Measurements from ENCODE around the gene AFF2.

AFF2 gene

GRCh38 chrX:148513661-148514060 is 13.2 kb downstream of the AFF2 start:
- WGBS (ENCODE audit: insufficient coverage), result 50% methylated on average over 1 of the region's 3 CpGs
- CTCF ChIA-PET, result no interaction called here
- H3K36me3 ChIP-seq (ENCODE audit: control insufficient read depth in 4 of 4, insufficient read depth in 4 of 4, low read length in 3 of 4), result no peaks in the 10 kb centered on the region
- DNase-seq, result no peak
- no peaks in the 10 kb centered on the region for H3K27me3 ChIP-seq (replicated peaks in 2 of 5; ENCODE audit: control insufficient read depth in 4 of 5, insufficient read depth in 5 of 5, low read length in 4 of 5)
- H3K9me3 ChIP-seq (ENCODE audit: control extremely low read depth in 1 of 5, control insufficient read depth in 4 of 5, insufficient read depth in 2 of 5, low read depth in 1 of 5, low read length in 4 of 5), result no peaks in the 10 kb centered on the region
- H3K4me1 ChIP-seq (ENCODE audit: control extremely low read depth in 1 of 4, control insufficient read depth in 4 of 4, insufficient read depth in 4 of 4, low read length in 3 of 4), result no peaks in the 10 kb centered on the region
- H3K4me3 ChIP-seq (ENCODE audit: control insufficient read depth in 1 of 7, extremely low read depth in 1 of 7, insufficient read depth in 4 of 7, low read depth in 2 of 7, low read length in 6 of 7), result no peak overlapping the region
- POLR2A ChIA-PET, result no interaction called here
- no peak overlapping the region for H3K27ac ChIP-seq (ENCODE audit: insufficient read depth in 1 of 2, low read depth in 1 of 2, low read length in 2 of 2, poor library complexity in 1 of 2, severe bottlenecking in 2 of 2)

GRCh38 chrX:148517176-148517575 is 16.8 kb downstream of the AFF2 start:
- POLR2A ChIA-PET, result no interaction called here
- WGBS (ENCODE audit: insufficient coverage), result 0% methylated on average over 1 of the region's 2 CpGs

GRCh38 chrX:148522006-148522405 is 21.6 kb downstream of the AFF2 start:
- no peaks in the 10 kb centered on the region for H3K36me3 ChIP-seq (ENCODE audit: control insufficient read depth in 4 of 4, insufficient read depth in 4 of 4, low read length in 3 of 4)
- WGBS (ENCODE audit: insufficient coverage), result 69% methylated on average over 2 of the region's 5 CpGs
- DNase-seq, result no peak
- H3K27me3 ChIP-seq (replicated peaks in 2 of 5; ENCODE audit: control insufficient read depth in 4 of 5, insufficient read depth in 5 of 5, low read length in 4 of 5), result no peaks in the 10 kb centered on the region
- CTCF ChIA-PET, result interaction anchor here (0.6 kb wide), 1 partner anchor 380 kb away, joined by 3 read pairs; no protein-coding TSS in a partner anchor
- H3K27ac ChIP-seq (ENCODE audit: insufficient read depth in 1 of 2, low read depth in 1 of 2, low read length in 2 of 2, poor library complexity in 1 of 2, severe bottlenecking in 2 of 2), result no peak overlapping the region
- H3K4me1 ChIP-seq (ENCODE audit: control extremely low read depth in 1 of 4, control insufficient read depth in 4 of 4, insufficient read depth in 4 of 4, low read length in 3 of 4), result no peaks in the 10 kb centered on the region
- H3K9me3 ChIP-seq (ENCODE audit: control extremely low read depth in 1 of 5, control insufficient read depth in 4 of 5, insufficient read depth in 2 of 5, low read depth in 1 of 5, low read length in 4 of 5), result no peaks in the 10 kb centered on the region
- H3K4me3 ChIP-seq (ENCODE audit: control insufficient read depth in 1 of 7, extremely low read depth in 1 of 7, insufficient read depth in 4 of 7, low read depth in 2 of 7, low read length in 6 of 7), result no peak overlapping the region
- POLR2A ChIA-PET, result no interaction called here

More at GRCh38 chrX:148517176-148517575, 16.8 kb downstream of the AFF2 start:
- Histone ChIP-seq H3K9me3 (ENCODE audit: control extremely low read depth in 1 of 5, control insufficient read depth in 4 of 5, insufficient read depth in 2 of 5, low read depth in 1 of 5, low read length in 4 of 5) (no peaks in the 10 kb centered on the region), H3K4me3 (ENCODE audit: control insufficient read depth in 1 of 7, extremely low read depth in 1 of 7, insufficient read depth in 4 of 7, low read depth in 2 of 7, low read length in 6 of 7) (no peak overlapping the region), H3K27ac (ENCODE audit: insufficient read depth in 1 of 2, low read depth in 1 of 2, low read length in 2 of 2, poor library complexity in 1 of 2, severe bottlenecking in 2 of 2) (no peak overlapping the region), H3K36me3 (ENCODE audit: control insufficient read depth in 4 of 4, insufficient read depth in 4 of 4, low read length in 3 of 4) (no peaks in the 10 kb centered on the region), H3K4me1 (ENCODE audit: control extremely low read depth in 1 of 4, control insufficient read depth in 4 of 4, insufficient read depth in 4 of 4, low read length in 3 of 4) (no peaks in the 10 kb centered on the region), H3K27me3 (replicated peaks in 2 of 5; ENCODE audit: control insufficient read depth in 4 of 5, insufficient read depth in 5 of 5, low read length in 4 of 5) (no peaks in the 10 kb centered on the region)
- DNase-seq, result no peak
- CTCF ChIA-PET, result no interaction called here

- 73% methylated on average over 3 of the region's 6 CpGs for WGBS (ENCODE audit: insufficient coverage)
- H3K27me3 ChIP-seq (replicated peaks in 2 of 5; ENCODE audit: control insufficient read depth in 4 of 5, insufficient read depth in 5 of 5, low read length in 4 of 5), result no peaks in the 10 kb centered on the region
- H3K9me3 ChIP-seq (ENCODE audit: control extremely low read depth in 1 of 5, control insufficient read depth in 4 of 5, insufficient read depth in 2 of 5, low read depth in 1 of 5, low read length in 4 of 5), result no peaks in the 10 kb centered on the region
- ChIA-PET POLR2A (no interaction called here), CTCF (no interaction called here)
- DNase-seq, result no peak
- H3K4me1 ChIP-seq (ENCODE audit: control extremely low read depth in 1 of 4, control insufficient read depth in 4 of 4, insufficient read depth in 4 of 4, low read length in 3 of 4), result no peaks in the 10 kb centered on the region
- H3K4me3 ChIP-seq (ENCODE audit: control insufficient read depth in 1 of 7, extremely low read depth in 1 of 7, insufficient read depth in 4 of 7, low read depth in 2 of 7, low read length in 6 of 7), result no peak overlapping the region
- no peaks in the 10 kb centered on the region for H3K36me3 ChIP-seq (ENCODE audit: control insufficient read depth in 4 of 4, insufficient read depth in 4 of 4, low read length in 3 of 4)
- no peak overlapping the region for H3K27ac ChIP-seq (ENCODE audit: insufficient read depth in 1 of 2, low read depth in 1 of 2, low read length in 2 of 2, poor library complexity in 1 of 2, severe bottlenecking in 2 of 2)
Observed at GRCh38 chrX:148523303-148524080, 23.1 kb downstream of the AFF2 start.

- no peaks in the 10 kb centered on the region for H3K27me3 ChIP-seq (replicated peaks in 2 of 5; ENCODE audit: control insufficient read depth in 4 of 5, insufficient read depth in 5 of 5, low read length in 4 of 5)
- H3K9me3 ChIP-seq (ENCODE audit: control extremely low read depth in 1 of 5, control insufficient read depth in 4 of 5, insufficient read depth in 2 of 5, low read depth in 1 of 5, low read length in 4 of 5), result no peaks in the 10 kb centered on the region
- no peaks in the 10 kb centered on the region for H3K36me3 ChIP-seq (ENCODE audit: control insufficient read depth in 4 of 4, insufficient read depth in 4 of 4, low read length in 3 of 4)
- ChIA-PET CTCF (interaction anchor here (0.8 to 1.4 kb wide), 3 partner anchors 417 to 946 kb away, joined by 3 read pairs; no protein-coding TSS in a partner anchor), POLR2A (no interaction called here)
- no peaks in the 10 kb centered on the region for H3K4me1 ChIP-seq (ENCODE audit: control extremely low read depth in 1 of 4, control insufficient read depth in 4 of 4, insufficient read depth in 4 of 4, low read length in 3 of 4)
- WGBS (ENCODE audit: insufficient coverage), result no CpG with 5 or more reads among the region's 2 CpGs
- no peak overlapping the region for H3K4me3 ChIP-seq (ENCODE audit: control insufficient read depth in 1 of 7, extremely low read depth in 1 of 7, insufficient read depth in 4 of 7, low read depth in 2 of 7, low read length in 6 of 7)
- H3K27ac ChIP-seq (ENCODE audit: insufficient read depth in 1 of 2, low read depth in 1 of 2, low read length in 2 of 2, poor library complexity in 1 of 2, severe bottlenecking in 2 of 2), result no peak overlapping the region
- DNase-seq, result peak; percentile 22 to 57 (median 45)
Observed at GRCh38 chrX:148530464-148531077, 30.2 kb downstream of the AFF2 start.

GRCh38 chrX:148534291-148534690 is 33.9 kb downstream of the AFF2 start:
- ChIA-PET CTCF (interaction anchor here (0.8 kb wide), 1 partner anchor 13 kb away, joined by 3 read pairs; no protein-coding TSS in a partner anchor), POLR2A (no interaction called here)
- no peaks in the 10 kb centered on the region for H3K9me3 ChIP-seq (ENCODE audit: control extremely low read depth in 1 of 5, control insufficient read depth in 4 of 5, insufficient read depth in 2 of 5, low read depth in 1 of 5, low read length in 4 of 5)
- WGBS (ENCODE audit: insufficient coverage), result no CpG with 5 or more reads among the region's 2 CpGs
- H3K27me3 ChIP-seq (replicated peaks in 2 of 5; ENCODE audit: control insufficient read depth in 4 of 5, insufficient read depth in 5 of 5, low read length in 4 of 5), result peaks cover 0 to 1% (median 0%) of the 10 kb centered on the region in 5 experiments
- no peaks in the 10 kb centered on the region for H3K36me3 ChIP-seq (ENCODE audit: control insufficient read depth in 4 of 4, insufficient read depth in 4 of 4, low read length in 3 of 4)
- H3K27ac ChIP-seq (ENCODE audit: insufficient read depth in 1 of 2, low read depth in 1 of 2, low read length in 2 of 2, poor library complexity in 1 of 2, severe bottlenecking in 2 of 2), result no peak overlapping the region
- H3K4me1 ChIP-seq (ENCODE audit: control extremely low read depth in 1 of 4, control insufficient read depth in 4 of 4, insufficient read depth in 4 of 4, low read length in 3 of 4), result no peaks in the 10 kb centered on the region
- no peak for DNase-seq
- no peak overlapping the region for H3K4me3 ChIP-seq (ENCODE audit: control insufficient read depth in 1 of 7, extremely low read depth in 1 of 7, insufficient read depth in 4 of 7, low read depth in 2 of 7, low read length in 6 of 7)

GRCh38 chrX:148535639-148536038 is 35.2 kb downstream of the AFF2 start:
- POLR2A ChIA-PET, result no interaction called here
- Histone ChIP-seq H3K36me3 (ENCODE audit: control insufficient read depth in 4 of 4, insufficient read depth in 4 of 4, low read length in 3 of 4) (no peaks in the 10 kb centered on the region), H3K27ac (ENCODE audit: insufficient read depth in 1 of 2, low read depth in 1 of 2, low read length in 2 of 2, poor library complexity in 1 of 2, severe bottlenecking in 2 of 2) (no peak overlapping the region), H3K9me3 (ENCODE audit: control extremely low read depth in 1 of 5, control insufficient read depth in 4 of 5, insufficient read depth in 2 of 5, low read depth in 1 of 5, low read length in 4 of 5) (no peaks in the 10 kb centered on the region), H3K4me3 (ENCODE audit: control insufficient read depth in 1 of 7, extremely low read depth in 1 of 7, insufficient read depth in 4 of 7, low read depth in 2 of 7, low read length in 6 of 7) (no peak overlapping the region), H3K27me3 (replicated peaks in 2 of 5; ENCODE audit: control insufficient read depth in 4 of 5, insufficient read depth in 5 of 5, low read length in 4 of 5) (peaks cover 0 to 5% (median 0%) of the 10 kb centered on the region in 5 experiments), H3K4me1 (ENCODE audit: control extremely low read depth in 1 of 4, control insufficient read depth in 4 of 4, insufficient read depth in 4 of 4, low read length in 3 of 4) (no peaks in the 10 kb centered on the region)
- no peak for DNase-seq
- CTCF ChIA-PET, result no interaction called here
- 90% methylated on average over 4 of the region's 4 CpGs for WGBS (ENCODE audit: insufficient coverage)
